ENCODE data around the gene SMYD3. TPM values are rescaled to one million over a fixed set of nuclear protein-coding genes. Genes with fewer than 3 reads are reported as not detected.
"Not testable (repeated sequence)": the region's sequence is repeated elsewhere in the genome, so short reads cannot be mapped to it uniquely, and the experiment has no call there.

The SMYD3 gene
- total RNA-seq, 1 donor, result 171 TPM

GRCh38 chr1:245972476-245972875 is 534.6 kb downstream of the SMYD3 start:
- H3K4me1 ChIP-seq (ENCODE audit: insufficient read depth, low read length), result peaks cover 15% of the 10 kb centered on the region
- no peak overlapping the region for H3K4me2 ChIP-seq (ENCODE audit: insufficient read depth, low read length)
- TF ChIP-seq CTCF (IDR thresholded peaks at IDR 0.05; ENCODE audit: extremely low read depth, low read depth, low read length), result no peak
- H3K27ac ChIP-seq (ENCODE audit: low read depth, low read length), result no peak overlapping the region
- no peaks in the 10 kb centered on the region for H3K9me3 ChIP-seq (ENCODE audit: low read depth, low read length)
- H2AFZ ChIP-seq (ENCODE audit: low read length), result no peak overlapping the region
- no peak overlapping the region for H3K4me3 ChIP-seq (ENCODE audit: insufficient read depth, low read length)
- H3K27me3 ChIP-seq (ENCODE audit: insufficient read depth, low read length), result no peaks in the 10 kb centered on the region
- no peaks in the 10 kb centered on the region for H3K79me2 ChIP-seq (ENCODE audit: insufficient read depth, low read length)
- no peaks in the 10 kb centered on the region for H4K20me1 ChIP-seq (ENCODE audit: insufficient read depth, low read length)
- no peaks in the 10 kb centered on the region for H3K36me3 ChIP-seq (ENCODE audit: insufficient read depth, low read length)
- no peak for DNase-seq (ENCODE audit: insufficient read length, low spot score, missing footprints)

GRCh38 chr1:245971711-245972085 is 535.4 kb downstream of the SMYD3 start:
- Histone ChIP-seq H3K4me3 (ENCODE audit: insufficient read depth, low read length) (no peak overlapping the region), H2AFZ (ENCODE audit: low read length) (no peak overlapping the region), H3K27ac (ENCODE audit: low read depth, low read length) (no peak overlapping the region), H3K9me3 (ENCODE audit: low read depth, low read length) (no peaks in the 10 kb centered on the region), H3K79me2 (ENCODE audit: insufficient read depth, low read length) (no peaks in the 10 kb centered on the region), H3K36me3 (ENCODE audit: insufficient read depth, low read length) (no peaks in the 10 kb centered on the region), H3K27me3 (ENCODE audit: insufficient read depth, low read length) (no peaks in the 10 kb centered on the region), H3K4me1 (ENCODE audit: insufficient read depth, low read length) (peaks cover 15% of the 10 kb centered on the region), H4K20me1 (ENCODE audit: insufficient read depth, low read length) (no peaks in the 10 kb centered on the region), H3K4me2 (ENCODE audit: insufficient read depth, low read length) (no peak overlapping the region)
- no peak for DNase-seq (ENCODE audit: insufficient read length, low spot score, missing footprints)
- TF ChIP-seq CTCF (IDR thresholded peaks at IDR 0.05; ENCODE audit: extremely low read depth, low read depth, low read length), result no peak

- not testable (repeated sequence) for H3K27ac ChIP-seq (ENCODE audit: low read depth, low read length); DNase-seq (ENCODE audit: insufficient read length, low spot score, missing footprints); H3K4me3 ChIP-seq (ENCODE audit: insufficient read depth, low read length); H3K4me2 ChIP-seq (ENCODE audit: insufficient read depth, low read length); H3K79me2 ChIP-seq (ENCODE audit: insufficient read depth, low read length); H3K9me3 ChIP-seq (ENCODE audit: low read depth, low read length); H3K27me3 ChIP-seq (ENCODE audit: insufficient read depth, low read length); H2AFZ ChIP-seq (ENCODE audit: low read length); H4K20me1 ChIP-seq (ENCODE audit: insufficient read depth, low read length); H3K36me3 ChIP-seq (ENCODE audit: insufficient read depth, low read length)
- H3K4me1 ChIP-seq (ENCODE audit: insufficient read depth, low read length), result peaks cover 15% of the 10 kb centered on the region
Observed at GRCh38 chr1:245971076-245971710, 535.9 kb downstream of the SMYD3 start.

GRCh38 chr1:245969283-245969682 is 537.8 kb downstream of the SMYD3 start:
- Histone ChIP-seq H3K36me3 (ENCODE audit: insufficient read depth, low read length) (no peaks in the 10 kb centered on the region), H3K4me1 (ENCODE audit: insufficient read depth, low read length) (peaks cover 15% of the 10 kb centered on the region), H4K20me1 (ENCODE audit: insufficient read depth, low read length) (no peaks in the 10 kb centered on the region), H3K79me2 (ENCODE audit: insufficient read depth, low read length) (no peaks in the 10 kb centered on the region), H3K27ac (ENCODE audit: low read depth, low read length) (peak overlapping the region; percentile 66), H3K9me3 (ENCODE audit: low read depth, low read length) (no peaks in the 10 kb centered on the region), H2AFZ (ENCODE audit: low read length) (peak overlapping the region; percentile 24), H3K4me3 (ENCODE audit: insufficient read depth, low read length) (no peak overlapping the region), H3K27me3 (ENCODE audit: insufficient read depth, low read length) (no peaks in the 10 kb centered on the region), H3K4me2 (ENCODE audit: insufficient read depth, low read length) (peak overlapping the region; percentile 65)
- TF ChIP-seq CTCF (IDR thresholded peaks at IDR 0.05; ENCODE audit: extremely low read depth, low read depth, low read length), result no peak
- peak; percentile 93 for DNase-seq (ENCODE audit: insufficient read length, low spot score, missing footprints)
